ENCODE measurements around the gene EDN1.

- no peak for TF ChIP-seq CTCF (IDR thresholded peaks at IDR 0.05)
- TF ChIP-seq POLR2A (IDR thresholded peaks at IDR 0.05): no peak
Measured at GRCh38 chr6:12344296-12344695, 54.1 kb downstream of the EDN1 start.
